GM18907 (cell line): Measurements from ENCODE around the gene FN3K.

ENCODE experiments used
- ATAC-seq: cut with Tn5 transposase; IDR thresholded peaks from one replicate; pipeline ENCODE4 v1.9.1; 2021; ENCODE audit warnings: mild to moderate bottlenecking, moderate library complexity; ENCODE audit not compliant: unreplicated experiment

The FN3K gene

GRCh38 chr17:82734987-82735866, at the start of gene FN3K:
Gene FN3K (plus strand): TSS chr17:82735615. CDS start chr17:82735637, 22 bp downstream.
- no peak for ATAC-seq

GRCh38 chr17:82686366-82687324, 48.8 kb upstream of the FN3K start:
- no peak for ATAC-seq

- ATAC-seq, result no peak
Measured at GRCh38 chr17:82687375-82687861, 48.0 kb upstream of the FN3K start.

GRCh38 chr17:82687871-82688270, 47.5 kb upstream of the FN3K start:
- ATAC-seq, result no peak

GRCh38 chr17:82689077-82689476, 46.3 kb upstream of the FN3K start:
- ATAC-seq, result no peak

- ATAC-seq, result no peak
Measured at GRCh38 chr17:82690786-82691489, 44.5 kb upstream of the FN3K start.

GRCh38 chr17:82691714-82692113, 43.7 kb upstream of the FN3K start:
- ATAC-seq, result no peak

GRCh38 chr17:82692268-82692667, 43.1 kb upstream of the FN3K start:
- no peak for ATAC-seq

- no peak for ATAC-seq
Measured at GRCh38 chr17:82693168-82693867, 42.1 kb upstream of the FN3K start.

- ATAC-seq, result no peak
Measured at GRCh38 chr17:82694647-82695046, 40.8 kb upstream of the FN3K start.

- no peak for ATAC-seq
Measured at GRCh38 chr17:82696259-82696658, 39.2 kb upstream of the FN3K start.

- ATAC-seq, result no peak
Measured at GRCh38 chr17:82696916-82697807, 38.3 kb upstream of the FN3K start.

- peak; percentile 8 for ATAC-seq
Measured at GRCh38 chr17:82697808-82698064, 37.7 kb upstream of the FN3K start.

- ATAC-seq, result peak; percentile 95
Measured at GRCh38 chr17:82698065-82698973, 37.1 kb upstream of the FN3K start, which contains the start of gene RAB40B. Gene RAB40B (minus strand): TSS chr17:82698698. CDS start chr17:82698596, 102 bp downstream.

- ATAC-seq, result peak; percentile 23
Measured at GRCh38 chr17:82698974-82699442, 36.4 kb upstream of the FN3K start.

GRCh38 chr17:82699551-82699950, 35.9 kb upstream of the FN3K start:
- ATAC-seq, result no peak

- ATAC-seq, result no peak
Measured at GRCh38 chr17:82702231-82702927, 33.0 kb upstream of the FN3K start.
